ENCODE data around the gene LSM12. TPM values are rescaled to one million over a fixed set of nuclear protein-coding genes. Genes with fewer than 3 reads are reported as not detected.

The LSM12 gene
- total and polyA plus RNA-seq, 4 donors, result 14.8 to 54.6 (median 35.6) TPM

DNA sequence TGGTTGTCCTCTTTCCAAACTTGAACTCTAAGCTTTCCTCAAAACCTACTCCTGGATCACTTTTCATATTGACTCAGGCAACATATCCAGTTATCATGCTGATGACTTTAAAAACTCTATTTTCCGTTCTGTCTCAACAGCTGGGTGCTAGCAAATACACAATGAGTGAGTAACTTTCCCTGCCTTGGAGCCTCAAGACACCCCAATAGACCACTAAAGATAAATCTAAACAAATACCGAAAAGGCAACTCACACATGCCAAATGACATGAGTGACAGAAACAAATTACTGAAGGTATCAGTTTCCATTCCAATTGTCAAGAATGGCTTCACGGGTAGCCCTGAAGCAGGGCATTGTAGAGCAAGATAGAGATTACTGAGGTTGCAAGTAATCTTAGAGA, 36.0 kb downstream of the LSM12 start:
- Histone ChIP-seq H3K36me3 (ENCODE audit: control insufficient read depth in 4 of 4, insufficient read depth in 4 of 4, low read length in 4 of 4) (peaks cover 11 to 20% (median 17%) of the 10 kb centered on the region in 4 donors), H3K27me3 (ENCODE audit: control insufficient read depth in 3 of 3, insufficient read depth in 3 of 3, low read length in 2 of 3) (no peaks in the 10 kb centered on the region), H3K4me3 (no peak overlapping the region), H3K27ac (ENCODE audit: low read depth in 1 of 2, low read length in 1 of 2) (no peak overlapping the region), H3K9ac (ENCODE audit: insufficient read depth in 1 of 2, low read length in 2 of 2) (no peak overlapping the region), H3K9me3 (ENCODE audit: control insufficient read depth in 4 of 4, insufficient read depth in 3 of 4, low read length in 3 of 4) (no peaks in the 10 kb centered on the region), H3K4me1 (ENCODE audit: control insufficient read depth in 5 of 5, insufficient read depth in 5 of 5, low read length in 5 of 5) (no peaks in the 10 kb centered on the region)
- no peak for ATAC-seq (ENCODE audit: insufficient read depth, low FRiP score)
- TF ChIP-seq, protein P1, sequence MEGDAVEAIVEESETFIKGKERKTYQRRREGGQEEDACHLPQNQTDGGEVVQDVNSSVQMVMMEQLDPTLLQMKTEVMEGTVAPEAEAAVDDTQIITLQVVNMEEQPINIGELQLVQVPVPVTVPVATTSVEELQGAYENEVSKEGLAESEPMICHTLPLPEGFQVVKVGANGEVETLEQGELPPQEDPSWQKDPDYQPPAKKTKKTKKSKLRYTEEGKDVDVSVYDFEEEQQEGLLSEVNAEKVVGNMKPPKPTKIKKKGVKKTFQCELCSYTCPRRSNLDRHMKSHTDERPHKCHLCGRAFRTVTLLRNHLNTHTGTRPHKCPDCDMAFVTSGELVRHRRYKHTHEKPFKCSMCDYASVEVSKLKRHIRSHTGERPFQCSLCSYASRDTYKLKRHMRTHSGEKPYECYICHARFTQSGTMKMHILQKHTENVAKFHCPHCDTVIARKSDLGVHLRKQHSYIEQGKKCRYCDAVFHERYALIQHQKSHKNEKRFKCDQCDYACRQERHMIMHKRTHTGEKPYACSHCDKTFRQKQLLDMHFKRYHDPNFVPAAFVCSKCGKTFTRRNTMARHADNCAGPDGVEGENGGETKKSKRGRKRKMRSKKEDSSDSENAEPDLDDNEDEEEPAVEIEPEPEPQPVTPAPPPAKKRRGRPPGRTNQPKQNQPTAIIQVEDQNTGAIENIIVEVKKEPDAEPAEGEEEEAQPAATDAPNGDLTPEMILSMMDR (IDR thresholded peaks at IDR 0.05; ENCODE audit: control extremely low read depth, extremely low read depth), result no peak
- 88 to 97% methylated on average over 3 of the region's 3 CpGs for WGBS, 2 donors
- no peak for DNase-seq

DNA sequence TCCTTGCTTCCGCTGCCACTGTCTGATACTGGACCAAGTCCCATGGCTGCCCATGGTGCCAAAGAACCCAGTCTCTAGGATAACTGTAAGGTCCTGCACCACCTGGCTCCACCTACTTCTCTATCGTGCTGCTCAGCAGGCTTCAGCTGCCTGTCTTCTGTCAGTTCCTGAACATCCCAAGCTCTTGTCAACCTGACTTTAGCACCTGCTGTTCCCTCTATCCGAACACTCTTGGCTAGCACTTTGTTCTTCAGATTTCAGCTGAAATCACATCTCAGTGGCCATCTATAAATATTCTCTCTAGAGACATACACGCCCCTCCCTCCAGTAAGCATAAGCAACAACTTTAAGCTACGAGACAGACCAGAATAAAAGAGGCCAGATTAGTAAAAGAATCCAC, 36.7 kb downstream of the LSM12 start:
- no peak overlapping the region for H3K4me3 ChIP-seq
- H3K9ac ChIP-seq (ENCODE audit: insufficient read depth in 1 of 2, low read length in 2 of 2), result no peak overlapping the region
- ATAC-seq (ENCODE audit: insufficient read depth, low FRiP score) (no peak), DNase-seq (no peak)
- no peak overlapping the region for H3K27ac ChIP-seq (ENCODE audit: low read depth in 1 of 2, low read length in 1 of 2)
- H3K9me3 ChIP-seq (ENCODE audit: control insufficient read depth in 4 of 4, insufficient read depth in 3 of 4, low read length in 3 of 4), result no peaks in the 10 kb centered on the region
- H3K27me3 ChIP-seq (ENCODE audit: control insufficient read depth in 3 of 3, insufficient read depth in 3 of 3, low read length in 2 of 3), result no peaks in the 10 kb centered on the region
- H3K36me3 ChIP-seq (ENCODE audit: control insufficient read depth in 4 of 4, insufficient read depth in 4 of 4, low read length in 4 of 4), result peaks cover 11 to 20% (median 17%) of the 10 kb centered on the region in 4 donors
- no peaks in the 10 kb centered on the region for H3K4me1 ChIP-seq (ENCODE audit: control insufficient read depth in 5 of 5, insufficient read depth in 5 of 5, low read length in 5 of 5)
- TF ChIP-seq, protein P1 (IDR thresholded peaks at IDR 0.05; ENCODE audit: control extremely low read depth, extremely low read depth), result no peak
- WGBS, 2 donors, result 85 to 89% methylated on average over 5 of the region's 5 CpGs

DNA sequence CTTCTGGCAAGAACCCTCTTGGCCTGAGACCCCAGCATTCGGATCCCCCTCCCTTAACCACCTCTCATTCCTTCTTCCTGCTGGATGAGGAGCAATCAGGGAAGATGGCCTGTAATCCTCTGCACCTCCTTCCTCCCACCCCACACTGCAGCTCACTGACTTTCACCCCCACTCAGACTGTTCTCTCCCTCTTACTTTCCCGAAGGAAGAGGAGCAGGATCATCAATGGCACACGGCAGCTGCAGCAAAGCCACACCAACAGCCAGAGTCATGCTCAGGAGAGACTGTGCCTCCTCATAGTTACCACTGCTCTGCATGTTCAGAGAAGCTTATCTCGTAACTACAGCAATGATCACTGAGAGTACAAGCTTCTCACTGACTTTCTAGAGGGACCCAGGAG, 41.6 kb downstream of the LSM12 start:
- Histone ChIP-seq H3K27ac (ENCODE audit: low read depth in 1 of 2, low read length in 1 of 2) (no peak overlapping the region), H3K9me3 (ENCODE audit: control insufficient read depth in 4 of 4, insufficient read depth in 3 of 4, low read length in 3 of 4) (no peaks in the 10 kb centered on the region), H3K9ac (ENCODE audit: insufficient read depth in 1 of 2, low read length in 2 of 2) (no peak overlapping the region), H3K36me3 (ENCODE audit: control insufficient read depth in 4 of 4, insufficient read depth in 4 of 4, low read length in 4 of 4) (peaks cover 0 to 15% (median 0%) of the 10 kb centered on the region in 4 donors), H3K4me1 (ENCODE audit: control insufficient read depth in 5 of 5, insufficient read depth in 5 of 5, low read length in 5 of 5) (no peaks in the 10 kb centered on the region), H3K4me3 (no peak overlapping the region), H3K27me3 (ENCODE audit: control insufficient read depth in 3 of 3, insufficient read depth in 3 of 3, low read length in 2 of 3) (no peaks in the 10 kb centered on the region)
- ATAC-seq (ENCODE audit: insufficient read depth, low FRiP score), result no peak
- DNase-seq, result no peak
- TF ChIP-seq, protein P1 (IDR thresholded peaks at IDR 0.05; ENCODE audit: control extremely low read depth, extremely low read depth), result no peak
- WGBS, 2 donors, result 90 to 94% methylated on average over 4 of the region's 4 CpGs

DNA sequence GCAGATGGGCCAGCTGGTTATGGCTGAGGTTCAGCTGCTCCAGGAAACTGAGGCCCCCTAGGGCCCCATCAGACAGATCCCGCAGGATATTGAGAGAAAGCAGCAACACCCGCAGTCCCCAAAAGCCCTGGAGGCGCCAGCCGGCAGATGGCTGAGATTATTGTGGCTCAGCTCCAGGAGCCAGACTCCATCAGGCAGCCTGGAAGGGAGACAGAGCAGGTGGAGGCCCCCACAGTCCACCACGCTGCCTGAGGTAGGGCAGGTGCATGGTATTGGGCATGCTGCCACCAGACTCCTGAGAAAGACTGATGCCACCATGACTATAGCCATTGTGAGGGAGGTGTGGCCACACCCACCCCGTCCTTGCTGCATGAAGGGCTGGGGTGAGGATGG, 42.2 kb downstream of the LSM12 start:
- WGBS, 2 donors, result 82 to 88% methylated on average over 6 of the region's 6 CpGs
- no peak overlapping the region for H3K27ac ChIP-seq (ENCODE audit: low read depth in 1 of 2, low read length in 1 of 2)
- H3K4me1 ChIP-seq (ENCODE audit: control insufficient read depth in 5 of 5, insufficient read depth in 5 of 5, low read length in 5 of 5), result no peaks in the 10 kb centered on the region
- H3K9me3 ChIP-seq (ENCODE audit: control insufficient read depth in 4 of 4, insufficient read depth in 3 of 4, low read length in 3 of 4), result no peaks in the 10 kb centered on the region
- no peak overlapping the region for H3K9ac ChIP-seq (ENCODE audit: insufficient read depth in 1 of 2, low read length in 2 of 2)
- peaks cover 0 to 15% (median 0%) of the 10 kb centered on the region in 4 donors for H3K36me3 ChIP-seq (ENCODE audit: control insufficient read depth in 4 of 4, insufficient read depth in 4 of 4, low read length in 4 of 4)
- no peaks in the 10 kb centered on the region for H3K27me3 ChIP-seq (ENCODE audit: control insufficient read depth in 3 of 3, insufficient read depth in 3 of 3, low read length in 2 of 3)
- TF ChIP-seq, protein P1 (IDR thresholded peaks at IDR 0.05; ENCODE audit: control extremely low read depth, extremely low read depth), result no peak
- DNase-seq (no peak), ATAC-seq (ENCODE audit: insufficient read depth, low FRiP score) (no peak)
- H3K4me3 ChIP-seq, result no peak overlapping the region

Measured in lung (tissue), 12 donors.